A549 (cell line): ENCODE results near the gene VIT. TPM values are rescaled to one million over a fixed set of nuclear protein-coding genes. Genes with fewer than 3 reads are reported as not detected.

Source experiments
- ATAC-seq, 2 experiments: fragments of 200-7000 bp in 1 of 2; fragments of >200 bp in 1 of 2; cut with Nextera tagmentation in 1 of 2; cut with Tn5 transposase in 1 of 2; 3 replicates each; pipeline versions ENCODE4 v1.8.0 to v1.9.1; 2018 to 2020; ENCODE audit warnings: mild to moderate bottlenecking in 1 of 2, moderate library complexity in 1 of 2
- CTCF ChIA-PET: fragments of 300-600 bp; sonication (Branson Sonifier 250); formaldehyde crosslinking; extraction: SDS; loops from one replicate; lab custom pipeline; 2021; ENCODE audit warnings: antibody characterized with exemption, inconsistent platforms; lab: Yijun Ruan, JAX
- POLR2A ChIA-PET: fragments of 350-600 bp; formaldehyde crosslinking; extraction: SDS; loops from one replicate; lab custom pipeline; 2021; ENCODE audit warnings: antibody characterized with exemption, inconsistent platforms; lab: Yijun Ruan, JAX
- DNase-seq, 2 experiments: peaks; one replicate each; pipeline versions ENCODE4 v3.0.0 to v3.0.0-alpha.2; 2011 to 2016; ENCODE audit warnings: low read depth in 1 of 2, low spot score in 1 of 2
- FAIRE-seq: peaks from 2 replicates; lab custom pipeline; 2011; peaks lifted over from hg19 to GRCh38; lab: Jason Lieb, UNC
- H3K27ac ChIP-seq, 2 experiments: fragments of >200 bp; sonication (Bioruptor Twin); formaldehyde crosslinking; 3 replicates each; pipeline ENCODE4 v1.5.1; 2016 to 2017
- H3K4me1 ChIP-seq: fragments of >200 bp; sonication (Bioruptor Twin); formaldehyde crosslinking; 3 replicates; pipeline ENCODE4 v1.6.1; 2016
- H3K4me2 ChIP-seq: fragments of >200 bp; sonication (Bioruptor Twin); formaldehyde crosslinking; 3 replicates; pipeline ENCODE4 v1.6.1; 2016
- H3K4me3 ChIP-seq: fragments of >200 bp; sonication (Bioruptor Twin); formaldehyde crosslinking; 3 replicates; pipeline ENCODE4 v1.5.1; 2016
- H3K9me3 ChIP-seq: fragments of >200 bp; sonication (Bioruptor Twin); formaldehyde crosslinking; 3 replicates; pipeline ENCODE4 v1.6.1; 2016
- BHLHE40 ChIP-seq: IDR thresholded peaks from 2 replicates; pipeline ENCODE4 v1.6.1; 2012; ENCODE audit warnings: low read depth, low read length, inconsistent platforms
- EHF ChIP-seq: fragments of 250-450 bp; sonication (Bioruptor Pico); IDR thresholded peaks from 2 replicates; pipeline ENCODE4 v1.5.0; 2020; ENCODE audit warnings: mild to moderate bottlenecking
- EP300 ChIP-seq, 2 experiments: fragments of >200 bp; sonication (Bioruptor Twin); formaldehyde crosslinking; IDR thresholded peaks; 2 replicates in 1 of 2; 3 replicates in 1 of 2; pipeline ENCODE4 v1.6.1; 2016 to 2017
- ESRRA ChIP-seq: fragments of 150-350 bp; IDR thresholded peaks from 2 replicates; pipeline ENCODE4 v1.6.1; 2014; ENCODE audit warnings: mild to moderate bottlenecking, low read length, borderline replicate concordance
- FOSB ChIP-seq: fragments of 250-450 bp; sonication (Bioruptor Pico); IDR thresholded peaks from 2 replicates; pipeline ENCODE4 v1.5.0; 2020; ENCODE audit warnings: mild to moderate bottlenecking, moderate library complexity
- FOSL2 ChIP-seq, 2 experiments: fragments of 450-650 bp in 1 of 2; fragments of >200 bp in 1 of 2; sonication (Bioruptor Twin) in 1 of 2; formaldehyde crosslinking; IDR thresholded peaks; 2 replicates each; pipeline versions ENCODE4 v1.5.0 to v1.6.1; 2016 to 2020; ENCODE audit warnings: mild to moderate bottlenecking in 1 of 2, moderate library complexity in 1 of 2
- GATA3 ChIP-seq: IDR thresholded peaks from 2 replicates; pipeline ENCODE4 v1.6.1; 2012; ENCODE audit warnings: borderline replicate concordance
- HEYL ChIP-seq: fragments of 250-450 bp; sonication (Bioruptor Pico); IDR thresholded peaks from 2 replicates; pipeline ENCODE4 v1.8.0; 2021; ENCODE audit warnings: mild to moderate bottlenecking, moderate library complexity
- HOXB5 ChIP-seq: fragments of 250-450 bp; sonication (Bioruptor Pico); IDR thresholded peaks from 2 replicates; pipeline ENCODE4 v1.5.0; 2020; ENCODE audit warnings: mild to moderate bottlenecking, moderate library complexity
- MAFK ChIP-seq: fragments of 450-650 bp; IDR thresholded peaks from 2 replicates; pipeline ENCODE4 v1.6.1; 2014; ENCODE audit not compliant: partially characterized antibody
- NPAS2 ChIP-seq: fragments of 250-450 bp; sonication (Bioruptor Pico); IDR thresholded peaks from 2 replicates; pipeline ENCODE4 v1.8.0; 2022; ENCODE audit warnings: mild to moderate bottlenecking, moderate library complexity, borderline replicate concordance
- RAD21 ChIP-seq, 2 experiments: fragments of >200 bp in 1 of 2; sonication (Bioruptor Twin) in 1 of 2; formaldehyde crosslinking in 1 of 2; IDR thresholded peaks in 1 of 2; conservative IDR thresholded peaks in 1 of 2; 2 replicates in 1 of 2; 3 replicates in 1 of 2; pipeline ENCODE4 v1.6.1; 2012 to 2018; ENCODE audit warnings: inconsistent platforms in 1 of 2
- RARB ChIP-seq: fragments of 250-450 bp; sonication (Bioruptor Pico); IDR thresholded peaks from 2 replicates; pipeline ENCODE4 v1.8.0; 2021; ENCODE audit warnings: mild to moderate bottlenecking, moderate library complexity
- RCOR1 ChIP-seq: fragments of 150-350 bp; IDR thresholded peaks from 2 replicates; pipeline ENCODE4 v1.6.1; 2014; ENCODE audit warnings: antibody characterized with exemption, low read length, low read depth
- RNF2 ChIP-seq: fragments of 200-600 bp; sonication (generic); IDR thresholded peaks from 2 replicates; pipeline ENCODE4 v1.6.1; 2016; ENCODE audit warnings: low read depth, mild to moderate bottlenecking, antibody characterized with exemption, moderate library complexity, borderline replicate concordance
- SMC3 ChIP-seq: fragments of >200 bp; sonication (Bioruptor Twin); formaldehyde crosslinking; IDR thresholded peaks from 3 replicates; pipeline ENCODE4 v1.6.1; 2018; ENCODE audit warnings: inconsistent platforms
- ZFP36 ChIP-seq: fragments of 450-650 bp; IDR thresholded peaks from 2 replicates; pipeline ENCODE4 v1.6.1; 2014; ENCODE audit warnings: borderline replicate concordance; ENCODE audit not compliant: partially characterized antibody
- ZSCAN20 ChIP-seq: fragments of 250-450 bp; sonication (Bioruptor Pico); IDR thresholded peaks from 2 replicates; pipeline ENCODE4 v1.8.0; 2022; ENCODE audit warnings: mild to moderate bottlenecking, moderate library complexity
- WGBS: methylation state at CpG from one replicate; pipeline ENCODE4 v1.1.6; 2017; ENCODE audit errors: missing lambda C conversion rate; 5-methylcytosine and 5-hydroxymethylcytosine counted together
- polyA plus RNA-seq, 4 experiments: library from polyadenylated mRNA; depleted of rRNA in 3 of 4; stranded (reverse); fragments of >200 nt; fragmentation: RNase III in 1 of 4; extraction: RNeasy Plus Mini Kit Qiagen cat#74134 plus additional on column Dnase treatment in 1 of 4; gene quantifications; 2 replicates in 3 of 4; 3 replicates in 1 of 4; pipeline ENCODE4 v1.2.3, GENCODE V29; 2011 to 2017
- TF ChIP-seq, protein P1 (sequence below): fragments of 150-350 bp; IDR thresholded peaks from 2 replicates; pipeline ENCODE4 v1.6.1; 2014; ENCODE audit warnings: low read depth, mild to moderate bottlenecking, low read length
- TF ChIP-seq, protein P2 (sequence below): fragments of >200 bp; sonication (Bioruptor Twin); formaldehyde crosslinking; IDR thresholded peaks from 3 replicates; pipeline ENCODE4 v1.6.1; 2016
- TF ChIP-seq, protein P3 (sequence below): fragments of 250-450 bp; sonication (Bioruptor Pico); IDR thresholded peaks from 2 replicates; pipeline ENCODE4 v1.5.0; 2021; ENCODE audit warnings: mild to moderate bottlenecking, moderate library complexity, borderline replicate concordance
- TF ChIP-seq, protein P4 (sequence below): fragments of 250-450 bp; sonication (Bioruptor Pico); IDR thresholded peaks from 2 replicates; pipeline ENCODE4 v1.5.0; 2020; ENCODE audit warnings: low read depth, mild to moderate bottlenecking, moderate library complexity
- TF ChIP-seq, protein P5 (sequence below): fragments of 200-600 bp; sonication (generic); IDR thresholded peaks from 2 replicates; pipeline ENCODE4 v1.6.1; 2016; ENCODE audit warnings: antibody characterized with exemption, mild to moderate bottlenecking, moderate library complexity

The VIT gene
- polyA plus RNA-seq, 2 of the 4 experiments (the other 2 are of a cell fraction) = not detected

DNA sequence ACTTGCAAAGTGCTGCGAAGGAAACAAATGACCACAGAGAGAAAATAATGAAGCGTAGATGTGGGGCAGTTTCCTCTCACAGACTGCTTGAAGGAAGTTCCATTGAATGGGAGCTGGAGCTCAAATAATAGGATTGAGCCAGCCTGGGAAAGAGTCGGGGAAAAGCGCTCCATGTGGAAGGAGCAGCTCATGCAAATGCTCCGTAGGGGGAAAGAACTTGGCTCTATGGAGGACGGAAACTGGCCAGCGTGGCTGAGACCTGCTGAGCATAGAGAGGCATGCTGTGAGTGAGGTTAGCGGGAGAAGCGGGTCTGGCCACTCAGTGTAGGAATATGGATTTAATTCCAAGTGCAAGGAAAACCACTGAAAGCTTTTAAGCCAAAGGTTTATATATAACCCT, 28.6 kb upstream of the VIT start:
- no peak for ATAC-seq
- H3K9me3 ChIP-seq = no peaks in the 10 kb centered on the region
- no peak overlapping the region for H3K4me2 ChIP-seq
- POLR2A ChIA-PET = no interaction called here
- CTCF ChIA-PET = interaction anchor here (1.2 to 2.2 kb wide), 3 partner anchors 208 to 695 kb away, joined by 4 to 9 read pairs (median 7); no protein-coding TSS in a partner anchor
- FAIRE-seq = no peak
- H3K27ac ChIP-seq = no peak overlapping the region
- no peak for DNase-seq
- H3K4me1 ChIP-seq = peaks cover 15% of the 10 kb centered on the region
- 93% methylated on average over 9 of the region's 9 CpGs for WGBS
- H3K4me3 ChIP-seq = no peak overlapping the region
- TF ChIP-seq EP300 (IDR thresholded peaks at IDR 0.05) (no peak), ZFP36 (no peak), RNF2 (no peak), FOSL2 (IDR thresholded peaks at IDR 0.05) (no peak), FOSL2 (CRISPR knock-in tag; IDR thresholded peaks at IDR 0.05) (no peak)
- TF ChIP-seq, protein P1, sequence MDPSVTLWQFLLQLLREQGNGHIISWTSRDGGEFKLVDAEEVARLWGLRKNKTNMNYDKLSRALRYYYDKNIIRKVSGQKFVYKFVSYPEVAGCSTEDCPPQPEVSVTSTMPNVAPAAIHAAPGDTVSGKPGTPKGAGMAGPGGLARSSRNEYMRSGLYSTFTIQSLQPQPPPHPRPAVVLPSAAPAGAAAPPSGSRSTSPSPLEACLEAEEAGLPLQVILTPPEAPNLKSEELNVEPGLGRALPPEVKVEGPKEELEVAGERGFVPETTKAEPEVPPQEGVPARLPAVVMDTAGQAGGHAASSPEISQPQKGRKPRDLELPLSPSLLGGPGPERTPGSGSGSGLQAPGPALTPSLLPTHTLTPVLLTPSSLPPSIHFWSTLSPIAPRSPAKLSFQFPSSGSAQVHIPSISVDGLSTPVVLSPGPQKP = no peak
- TF ChIP-seq, protein P2, sequence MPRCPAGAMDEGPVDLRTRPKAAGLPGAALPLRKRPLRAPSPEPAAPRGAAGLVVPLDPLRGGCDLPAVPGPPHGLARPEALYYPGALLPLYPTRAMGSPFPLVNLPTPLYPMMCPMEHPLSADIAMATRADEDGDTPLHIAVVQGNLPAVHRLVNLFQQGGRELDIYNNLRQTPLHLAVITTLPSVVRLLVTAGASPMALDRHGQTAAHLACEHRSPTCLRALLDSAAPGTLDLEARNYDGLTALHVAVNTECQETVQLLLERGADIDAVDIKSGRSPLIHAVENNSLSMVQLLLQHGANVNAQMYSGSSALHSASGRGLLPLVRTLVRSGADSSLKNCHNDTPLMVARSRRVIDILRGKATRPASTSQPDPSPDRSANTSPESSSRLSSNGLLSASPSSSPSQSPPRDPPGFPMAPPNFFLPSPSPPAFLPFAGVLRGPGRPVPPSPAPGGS = no peak

DNA sequence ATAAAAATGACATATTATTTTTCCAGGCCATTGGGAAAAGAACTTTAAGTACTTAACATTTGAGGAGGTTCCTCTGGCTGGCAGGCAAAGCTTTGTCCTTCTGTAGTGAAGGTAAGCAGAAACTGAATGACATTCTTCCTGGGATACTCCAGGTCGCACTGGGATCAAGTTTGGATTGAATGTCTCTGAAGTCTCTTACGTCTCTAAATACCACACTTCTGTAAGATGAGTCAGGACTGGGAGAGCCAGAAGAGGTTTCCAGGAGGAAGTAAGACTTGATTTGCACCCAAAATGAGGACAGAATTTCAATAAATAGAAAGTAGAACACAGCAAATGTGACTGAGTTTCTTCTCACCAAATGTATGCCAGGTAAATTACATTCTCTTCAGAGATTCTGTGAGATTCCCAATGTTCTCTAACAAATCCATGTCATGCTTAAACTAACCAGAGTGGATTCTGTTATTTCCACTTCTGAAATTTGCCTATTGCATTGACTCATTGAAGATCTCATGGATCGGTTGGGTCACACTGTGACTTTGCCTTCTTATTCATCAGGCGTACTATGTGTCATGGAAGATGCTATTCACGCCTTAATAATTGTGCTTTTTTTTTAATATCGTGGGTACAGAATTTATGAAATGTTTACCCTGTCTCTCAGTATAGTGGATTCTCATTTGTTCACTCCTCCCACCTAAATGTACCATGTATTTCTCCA, 25.5 kb upstream of the VIT start:
- POLR2A ChIA-PET = no interaction called here
- CTCF ChIA-PET = interaction anchor here (0.7 to 2.2 kb wide), 14 partner anchors 7 to 799 kb away, joined by 3 to 18 read pairs (median 4); no protein-coding TSS in a partner anchor
- no peak for DNase-seq
- ATAC-seq = no peak
- Histone ChIP-seq H3K27ac (no peak overlapping the region), H3K4me3 (no peak overlapping the region), H3K4me2 (no peak overlapping the region), H3K9me3 (no peaks in the 10 kb centered on the region), H3K4me1 (no peaks in the 10 kb centered on the region)
- no peak for FAIRE-seq
- TF ChIP-seq, protein P3, sequence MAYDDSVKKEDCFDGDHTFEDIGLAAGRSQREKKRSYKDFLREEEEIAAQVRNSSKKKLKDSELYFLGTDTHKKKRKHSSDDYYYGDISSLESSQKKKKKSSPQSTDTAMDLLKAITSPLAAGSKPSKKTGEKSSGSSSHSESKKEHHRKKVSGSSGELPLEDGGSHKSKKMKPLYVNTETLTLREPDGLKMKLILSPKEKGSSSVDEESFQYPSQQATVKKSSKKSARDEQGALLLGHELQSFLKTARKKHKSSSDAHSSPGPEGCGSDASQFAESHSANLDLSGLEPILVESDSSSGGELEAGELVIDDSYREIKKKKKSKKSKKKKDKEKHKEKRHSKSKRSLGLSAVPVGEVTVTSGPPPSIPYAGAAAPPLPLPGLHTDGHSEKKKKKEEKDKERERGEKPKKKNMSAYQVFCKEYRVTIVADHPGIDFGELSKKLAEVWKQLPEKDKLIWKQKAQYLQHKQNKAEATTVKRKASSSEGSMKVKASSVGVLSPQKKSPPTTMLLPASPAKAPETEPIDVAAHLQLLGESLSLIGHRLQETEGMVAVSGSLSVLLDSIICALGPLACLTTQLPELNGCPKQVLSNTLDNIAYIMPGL (CRISPR knock-in tag) = no peak
- no peak for TF ChIP-seq GATA3
- TF ChIP-seq, protein P4, sequence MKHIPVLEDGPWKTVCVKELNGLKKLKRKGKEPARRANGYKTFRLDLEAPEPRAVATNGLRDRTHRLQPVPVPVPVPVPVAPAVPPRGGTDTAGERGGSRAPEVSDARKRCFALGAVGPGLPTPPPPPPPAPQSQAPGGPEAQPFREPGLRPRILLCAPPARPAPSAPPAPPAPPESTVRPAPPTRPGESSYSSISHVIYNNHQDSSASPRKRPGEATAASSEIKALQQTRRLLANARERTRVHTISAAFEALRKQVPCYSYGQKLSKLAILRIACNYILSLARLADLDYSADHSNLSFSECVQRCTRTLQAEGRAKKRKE = no peak
- no peak for TF ChIP-seq RARB (CRISPR knock-in tag)
- TF ChIP-seq EHF = no peak
- TF ChIP-seq ZSCAN20 = no peak
- no peak for TF ChIP-seq RAD21 (conservative IDR thresholded peaks at IDR 0.05 in 1 of 2, IDR thresholded peaks at IDR 0.05 in 1 of 2)
- TF ChIP-seq, protein P2 = no peak
- no peak for TF ChIP-seq RCOR1
- TF ChIP-seq FOSB = no peak
- TF ChIP-seq NPAS2 = no peak
- no peak for TF ChIP-seq HEYL (CRISPR knock-in tag)
- TF ChIP-seq ESRRA = no peak
- TF ChIP-seq SMC3 = no peak
- TF ChIP-seq MAFK = no peak
- TF ChIP-seq, protein P5, sequence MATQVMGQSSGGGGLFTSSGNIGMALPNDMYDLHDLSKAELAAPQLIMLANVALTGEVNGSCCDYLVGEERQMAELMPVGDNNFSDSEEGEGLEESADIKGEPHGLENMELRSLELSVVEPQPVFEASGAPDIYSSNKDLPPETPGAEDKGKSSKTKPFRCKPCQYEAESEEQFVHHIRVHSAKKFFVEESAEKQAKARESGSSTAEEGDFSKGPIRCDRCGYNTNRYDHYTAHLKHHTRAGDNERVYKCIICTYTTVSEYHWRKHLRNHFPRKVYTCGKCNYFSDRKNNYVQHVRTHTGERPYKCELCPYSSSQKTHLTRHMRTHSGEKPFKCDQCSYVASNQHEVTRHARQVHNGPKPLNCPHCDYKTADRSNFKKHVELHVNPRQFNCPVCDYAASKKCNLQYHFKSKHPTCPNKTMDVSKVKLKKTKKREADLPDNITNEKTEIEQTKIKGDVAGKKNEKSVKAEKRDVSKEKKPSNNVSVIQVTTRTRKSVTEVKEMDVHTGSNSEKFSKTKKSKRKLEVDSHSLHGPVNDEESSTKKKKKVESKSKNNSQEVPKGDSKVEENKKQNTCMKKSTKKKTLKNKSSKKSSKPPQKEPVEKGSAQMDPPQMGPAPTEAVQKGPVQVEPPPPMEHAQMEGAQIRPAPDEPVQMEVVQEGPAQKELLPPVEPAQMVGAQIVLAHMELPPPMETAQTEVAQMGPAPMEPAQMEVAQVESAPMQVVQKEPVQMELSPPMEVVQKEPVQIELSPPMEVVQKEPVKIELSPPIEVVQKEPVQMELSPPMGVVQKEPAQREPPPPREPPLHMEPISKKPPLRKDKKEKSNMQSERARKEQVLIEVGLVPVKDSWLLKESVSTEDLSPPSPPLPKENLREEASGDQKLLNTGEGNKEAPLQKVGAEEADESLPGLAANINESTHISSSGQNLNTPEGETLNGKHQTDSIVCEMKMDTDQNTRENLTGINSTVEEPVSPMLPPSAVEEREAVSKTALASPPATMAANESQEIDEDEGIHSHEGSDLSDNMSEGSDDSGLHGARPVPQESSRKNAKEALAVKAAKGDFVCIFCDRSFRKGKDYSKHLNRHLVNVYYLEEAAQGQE = no peak
- TF ChIP-seq HOXB5 = no peak
- TF ChIP-seq BHLHE40 = no peak
- no peak for TF ChIP-seq ZFP36
- 78% methylated on average over 6 of the region's 6 CpGs for WGBS
